CD4-positive, alpha-beta T cell (primary cell): ENCODE data around the gene FNDC3B. TPM values are rescaled to one million over a fixed set of nuclear protein-coding genes. Genes with fewer than 3 reads are reported as not detected.
"Not testable (repeated sequence)": the region's sequence is repeated elsewhere in the genome, so short reads cannot be mapped to it uniquely, and the experiment has no call there.

Experiments
- ATAC-seq: fragments of 200-7000 bp; cut with Tn5 transposase; one replicate; pipeline ENCODE4 v1.10.0; 2022; ENCODE audit warnings: mild to moderate bottlenecking; ENCODE audit not compliant: poor library complexity
- CTCF ChIA-PET: fragments of 350-600 bp; sonication (Branson Sonifier 250); formaldehyde crosslinking; loops from one replicate; lab custom pipeline; 2021; ENCODE audit warnings: antibody characterized with exemption, inconsistent platforms; lab: Charles Lee
- POLR2A ChIA-PET: fragments of 350-600 bp; sonication (Branson Sonifier 250); formaldehyde crosslinking; loops from one replicate; lab custom pipeline; 2021; ENCODE audit warnings: antibody characterized with exemption, inconsistent platforms; lab: Charles Lee
- DNase-seq, 14 experiments: peaks; one replicate each; pipeline ENCODE4 v3.0.0-alpha.2; 2013 to 2020; ENCODE audit warnings: mixed read lengths in 2 of 14
- H3K27ac ChIP-seq, 2 donors: one replicate each; pipeline versions ENCODE4 v1.5.1 to v1.7.0; 2013; ENCODE audit warnings: low read length in 2 of 2, low read depth in 1 of 2, mild to moderate bottlenecking in 1 of 2
- H3K27me3 ChIP-seq, 2 experiments: 1 replicate in 1 of 2; 2 replicates in 1 of 2; pipeline versions ENCODE4 v1.6.1 to v1.7.0; 2013; ENCODE audit warnings: low read length in 2 of 2, control low read depth in 1 of 2, mild to moderate bottlenecking in 1 of 2, moderate library complexity in 1 of 2; ENCODE audit not compliant: insufficient read depth in 2 of 2, control insufficient read depth in 1 of 2
- H3K36me3 ChIP-seq: one replicate; pipeline ENCODE4 v1.6.1; 2013; ENCODE audit warnings: low read length, control low read depth; ENCODE audit not compliant: insufficient read depth
- H3K4me1 ChIP-seq: one replicate; pipeline ENCODE4 v1.6.1; 2013; ENCODE audit warnings: low read length, control low read depth; ENCODE audit not compliant: insufficient read depth
- H3K4me3 ChIP-seq: one replicate; pipeline ENCODE4 v1.5.1; 2013; ENCODE audit warnings: mild to moderate bottlenecking, low read length, moderate library complexity
- H3K9me3 ChIP-seq, 2 experiments: 1 replicate in 1 of 2; 2 replicates in 1 of 2; pipeline versions ENCODE4 v1.6.1 to v1.7.0; 2013; ENCODE audit warnings: low read length in 2 of 2, mild to moderate bottlenecking in 2 of 2, control low read depth in 1 of 2, moderate library complexity in 1 of 2; ENCODE audit not compliant: control insufficient read depth in 1 of 2, insufficient read depth in 1 of 2
- H3K27ac Mint-ChIP-seq: one replicate; pipeline ENCODE4 v1.8.0; 2020; ENCODE audit warnings: mixed read lengths
- H3K27me3 Mint-ChIP-seq: one replicate; pipeline ENCODE4 v1.8.0; 2021; ENCODE audit warnings: mixed read lengths
- H3K36me3 Mint-ChIP-seq: one replicate; pipeline ENCODE4 v1.8.0; 2021; ENCODE audit warnings: low read depth, mixed read lengths
- H3K4me1 Mint-ChIP-seq: one replicate; pipeline ENCODE4 v1.8.0; 2021; ENCODE audit warnings: low read depth, mixed read lengths
- H3K4me3 Mint-ChIP-seq: one replicate; pipeline ENCODE4 v1.8.0; 2020; ENCODE audit warnings: mild to moderate bottlenecking, mixed read lengths
- H3K9me3 Mint-ChIP-seq: one replicate; pipeline ENCODE4 v1.8.0; 2020; ENCODE audit warnings: mixed read lengths
- CTCF ChIP-seq: fragments of 200-600 bp; IDR thresholded peaks from one replicate; pipeline ENCODE4 v1.8.0; 2022; ENCODE audit warnings: antibody characterized with exemption, mild to moderate bottlenecking
- intact Hi-C, 2 experiments: fragments of 100-400 bp; cut with DNase I in 1 of 2; cut with micrococcal nuclease in 1 of 2; formaldehyde crosslinking; loops; one replicate each; pipeline versions ENCODE4 v1.15.1 to v1.9.0; 2023 to 2025; cut with DNase I, micrococcal nuclease
- total RNA-seq, 174 experiments: library from RNA in 2 of 174; stranded (reverse) in 2 of 174; gene quantifications; one replicate each; pipeline ENCODE4 v1.2.3 and lab custom pipeline; 2021 to 2026

FNDC3B gene
- total RNA-seq, 2 experiments from 2014 or later = 26.1 to 28.7 TPM

- CTCF ChIA-PET = no interaction called here
These were observed 325.7 kb downstream of the FNDC3B start for GRCh38 chr3:172365028-172365567.

GRCh38 chr3:172367205-172368105, 328.1 kb downstream of the FNDC3B start:
- H3K9me3 Mint-ChIP-seq = no peaks in the 10 kb centered on the region
- H3K4me1 Mint-ChIP-seq = no peaks in the 10 kb centered on the region
- ATAC-seq (no peak), DNase-seq (no peak)
- POLR2A ChIA-PET = no interaction called here
- Histone ChIP-seq H3K27ac (no peak overlapping the region), H3K36me3 (peaks cover 5% of the 10 kb centered on the region), H3K9me3 (no peaks in the 10 kb centered on the region), H3K4me1 (no peaks in the 10 kb centered on the region), H3K27me3 (no peaks in the 10 kb centered on the region), H3K4me3 (no peak overlapping the region)
- H3K4me3 Mint-ChIP-seq = no peak overlapping the region
- intact Hi-C loops = no loop called here
- H3K36me3 Mint-ChIP-seq = peaks cover 93% of the 10 kb centered on the region
- H3K27me3 Mint-ChIP-seq = no peaks in the 10 kb centered on the region
- TF ChIP-seq CTCF = no peak
- no peak overlapping the region for H3K27ac Mint-ChIP-seq
- CTCF ChIA-PET = no interaction called here

More at GRCh38 chr3:172365028-172365567, 325.7 kb downstream of the FNDC3B start:
- Histone ChIP-seq H3K27ac (no peak overlapping the region), H3K36me3 (peaks cover 18% of the 10 kb centered on the region), H3K27me3 (no peaks in the 10 kb centered on the region), H3K4me3 (no peak overlapping the region), H3K9me3 (no peaks in the 10 kb centered on the region), H3K4me1 (no peaks in the 10 kb centered on the region)
- H3K36me3 Mint-ChIP-seq = peaks cover 94% of the 10 kb centered on the region
- intact Hi-C loops = no loop called here
- H3K4me1 Mint-ChIP-seq = no peaks in the 10 kb centered on the region
- no peaks in the 10 kb centered on the region for H3K27me3 Mint-ChIP-seq
- TF ChIP-seq CTCF = no peak
- no peak overlapping the region for H3K4me3 Mint-ChIP-seq
- peaks cover 2% of the 10 kb centered on the region for H3K9me3 Mint-ChIP-seq
- H3K27ac Mint-ChIP-seq = no peak overlapping the region
- no peak for ATAC-seq
- POLR2A ChIA-PET = no interaction called here
- DNase-seq = no peak

GRCh38 chr3:172368556-172368955, 329.2 kb downstream of the FNDC3B start:
- ATAC-seq, H3K4me3 ChIP-seq, H3K4me3 Mint-ChIP-seq, DNase-seq, H3K9me3 Mint-ChIP-seq, CTCF ChIA-PET, H3K4me1 Mint-ChIP-seq, H3K27me3 ChIP-seq, H3K27me3 Mint-ChIP-seq, H3K9me3 ChIP-seq, H3K4me1 ChIP-seq, H3K27ac ChIP-seq, H3K27ac Mint-ChIP-seq, H3K36me3 ChIP-seq, intact Hi-C loops, POLR2A ChIA-PET: not testable (repeated sequence)
- H3K36me3 Mint-ChIP-seq = peaks cover 93% of the 10 kb centered on the region
